PC-3 (cell line): ENCODE results near the gene FBXL19. TPM values are rescaled to one million over a fixed set of nuclear protein-coding genes. Genes with fewer than 3 reads are reported as not detected.

Experiments
- ATAC-seq: fragments of 200-7000 bp; cut with Tn5 transposase; 2 replicates; pipeline ENCODE4 v1.9.1; 2020; ENCODE audit warnings: mild to moderate bottlenecking, moderate library complexity
- BruUV-seq: library from RNA; stranded (reverse); fragments of 400-500 nt; replicated peaks from 2 replicates; lab custom pipeline; 2021; lab: Mats Ljungman, UMichigan
- CTCF ChIA-PET: fragments of 300-600 bp; sonication (Branson Sonifier 250); formaldehyde crosslinking; loops from one replicate; lab custom pipeline; 2022; ENCODE audit warnings: antibody characterized with exemption; lab: Charles Lee
- POLR2A ChIA-PET: fragments of 300-600 bp; sonication (Branson Sonifier 250); formaldehyde crosslinking; loops from one replicate; lab custom pipeline; 2022; ENCODE audit warnings: antibody characterized with exemption; ENCODE audit not compliant: unreplicated experiment; lab: Charles Lee
- DNase-seq: peaks from one replicate; pipeline ENCODE4 v3.0.0-alpha.2; 2015
- H2AFZ ChIP-seq: fragments of 300-600 bp; sonication (generic); 2 replicates; pipeline ENCODE4 v1.6.0; 2016; ENCODE audit warnings: antibody characterized with exemption, low read length
- H3F3A ChIP-seq: fragments of 300-600 bp; sonication (generic); one replicate; pipeline ENCODE4 v1.6.0; 2017; ENCODE audit warnings: antibody characterized with exemption, low read length, control low read depth, mild to moderate bottlenecking; ENCODE audit not compliant: unreplicated experiment
- H3K27ac ChIP-seq: fragments of 300-600 bp; sonication (generic); 2 replicates; pipeline ENCODE4 v1.5.1; 2016; ENCODE audit warnings: mild to moderate bottlenecking, low read length
- H3K27me3 ChIP-seq: fragments of 300-600 bp; sonication (generic); 2 replicates; pipeline ENCODE4 v1.6.1; 2016; ENCODE audit warnings: low read length, mixed read lengths
- H3K36me3 ChIP-seq: fragments of 300-600 bp; sonication (generic); 2 replicates; pipeline ENCODE4 v1.6.1; 2016; ENCODE audit warnings: low read depth, mixed run types, low read length, mixed read lengths
- H3K4me1 ChIP-seq: fragments of 300-600 bp; sonication (generic); 2 replicates; pipeline ENCODE4 v1.5.1; 2016; ENCODE audit warnings: low read length; ENCODE audit not compliant: insufficient read depth
- H3K4me2 ChIP-seq: fragments of 300-600 bp; sonication (generic); 2 replicates; pipeline ENCODE4 v1.6.0; 2016; ENCODE audit warnings: low read length
- H3K4me3 ChIP-seq: fragments of 300-600 bp; sonication (generic); 2 replicates; pipeline ENCODE4 v1.5.1; 2016; ENCODE audit warnings: mild to moderate bottlenecking, low read length, mixed read lengths
- H3K79me2 ChIP-seq: fragments of 300-600 bp; sonication (generic); 2 replicates; pipeline ENCODE4 v1.6.1; 2017; ENCODE audit warnings: low read length, mixed read lengths
- H3K9ac ChIP-seq: fragments of 300-600 bp; sonication (generic); 2 replicates; pipeline ENCODE4 v1.6.0; 2016; ENCODE audit warnings: mild to moderate bottlenecking, low read length
- H3K9me2 ChIP-seq: fragments of 300-600 bp; sonication (generic); replicated peaks from 2 replicates; pipeline ENCODE4 v1.6.1; 2016; ENCODE audit warnings: mixed run types, low read length, mixed read lengths
- H3K9me3 ChIP-seq: fragments of 300-600 bp; sonication (generic); 2 replicates; pipeline ENCODE4 v1.6.1; 2016; ENCODE audit warnings: low read length, mixed read lengths
- H4K20me1 ChIP-seq: fragments of 300-600 bp; sonication (generic); 2 replicates; pipeline ENCODE4 v1.6.1; 2016; ENCODE audit warnings: low read length, mixed read lengths
- CTCF ChIP-seq: fragments of 300-600 bp; sonication (generic); conservative IDR thresholded peaks from 2 replicates; pipeline ENCODE4 v1.5.1; 2017; ENCODE audit warnings: antibody characterized with exemption, low read depth, mild to moderate bottlenecking, low read length
- EZH2 ChIP-seq: fragments of 300-600 bp; sonication (generic); IDR thresholded peaks from one replicate; pipeline ENCODE4 v1.6.1; 2017; ENCODE audit warnings: antibody characterized with exemption, mild to moderate bottlenecking, low read length; ENCODE audit not compliant: unreplicated experiment
- EZH2phosphoT487 ChIP-seq: fragments of 300-600 bp; sonication (generic); IDR thresholded peaks from 2 replicates; pipeline ENCODE4 v1.6.1; 2018; ENCODE audit warnings: mild to moderate bottlenecking, antibody characterized with exemption, low read length, borderline replicate concordance
- intact Hi-C: fragments of 100-400 bp; cut with micrococcal nuclease; formaldehyde crosslinking; loops from 2 replicates; pipeline ENCODE4 v1.9.0; 2023
- total RNA-seq: library from RNA; depleted of rRNA; stranded (reverse); fragments of >200 nt; gene quantifications from 2 replicates; pipeline ENCODE4 v1.2.3, GENCODE V29; 2014

FBXL19 gene
- total RNA-seq, 1 experiment from 2014 or later, result 36.2 TPM

DNA sequence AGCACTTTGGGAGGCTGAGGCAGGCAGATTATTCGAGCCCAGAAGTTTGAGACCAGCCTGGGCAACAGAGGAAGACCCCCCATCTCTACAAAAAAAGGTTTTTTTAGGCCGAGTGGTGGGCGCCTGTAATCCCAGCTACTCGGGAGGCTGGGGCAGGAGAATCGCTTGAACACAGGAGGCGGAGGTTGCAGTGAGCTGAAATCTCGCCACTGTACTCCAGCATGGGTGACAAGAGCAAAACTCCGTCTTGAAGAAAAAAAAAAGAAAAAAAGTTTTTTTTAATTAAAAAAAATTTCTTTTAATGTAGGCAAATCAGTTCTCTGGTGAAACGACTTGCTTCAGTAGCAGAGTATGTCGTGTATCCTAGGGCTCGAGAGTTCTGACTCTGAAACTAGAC lies 72.6 kb downstream of the FBXL19 start:
- no TSS peak for BruUV-seq
- Histone ChIP-seq H3F3A (no peaks in the 10 kb centered on the region), H3K9me3 (no peaks in the 10 kb centered on the region), H3K27me3 (no peaks in the 10 kb centered on the region), H3K36me3 (no peaks in the 10 kb centered on the region), H3K4me3 (peak overlapping the region; percentile 83; the same call in 1 of the 2 replicates), H3K9me2 (no peaks in the 10 kb centered on the region), H3K9ac (peak overlapping the region; percentile 85; the same call in 1 of the 2 replicates), H3K4me1 (peaks cover 31% of the 10 kb centered on the region), H4K20me1 (no peaks in the 10 kb centered on the region), H3K79me2 (no peaks in the 10 kb centered on the region), H2AFZ (peak overlapping the region; percentile 71; the same call in 1 of the 2 replicates), H3K27ac (0 out of 2 replicates have a peak overlapping the region, but pooled peaks have one; percentile 74), H3K4me2 (peak overlapping the region; percentile 100)
- TF ChIP-seq EZH2phosphoT487, result no peak
- TF ChIP-seq EZH2, result no peak
- TF ChIP-seq CTCF, result no peak
- ChIA-PET POLR2A (no interaction called here), CTCF (no interaction called here)
- no peak for DNase-seq
- intact Hi-C loops, result loop anchor here (5.0 kb wide), 2 partner anchors 36 to 76 kb away; partner anchors contain the start of genes STX4, ZNF646 and ZNF668
- ATAC-seq, result no peak

DNA sequence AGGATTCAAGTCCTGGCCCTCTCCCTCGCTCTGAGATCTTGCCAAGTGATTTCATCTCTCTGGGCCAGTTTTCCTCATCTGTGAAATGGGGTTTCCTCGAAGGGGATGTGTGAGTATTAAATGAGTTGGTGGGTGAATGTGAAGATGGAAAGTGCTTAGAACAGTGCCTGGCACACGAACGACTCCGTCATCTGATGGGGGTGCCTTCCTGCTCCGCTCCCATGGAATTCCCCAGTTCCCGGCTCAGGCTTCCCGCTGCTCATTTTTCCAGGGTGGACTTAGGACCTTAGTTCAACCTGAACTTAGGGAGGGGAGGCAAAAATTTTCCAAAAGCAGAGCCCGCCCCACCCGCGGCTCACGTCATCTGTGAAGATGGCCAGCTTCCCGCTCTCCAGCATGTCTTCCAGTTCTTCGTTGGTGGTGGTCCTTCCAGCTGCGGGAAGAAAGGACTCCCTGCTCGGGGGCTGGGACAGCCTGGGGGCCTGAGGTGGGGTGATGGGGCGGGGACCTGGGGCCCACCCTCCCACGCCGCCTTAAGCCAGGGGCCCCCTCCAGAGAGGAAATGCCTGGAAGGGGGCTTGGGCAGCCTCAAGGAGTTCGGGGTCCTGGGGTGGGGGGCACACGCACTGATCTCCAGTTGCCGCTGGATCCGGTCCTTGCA lies 73.1 kb downstream of the FBXL19 start:
- Histone ChIP-seq H3K9me2 (no peaks in the 10 kb centered on the region), H3K4me1 (peaks cover 31% of the 10 kb centered on the region), H3K4me3 (peak overlapping the region; percentile 83), H3K27ac (peak overlapping the region; percentile 74), H4K20me1 (no peaks in the 10 kb centered on the region), H3K36me3 (no peaks in the 10 kb centered on the region), H3F3A (no peaks in the 10 kb centered on the region), H3K9me3 (no peaks in the 10 kb centered on the region), H3K79me2 (no peaks in the 10 kb centered on the region), H3K9ac (peak overlapping the region; percentile 85), H3K4me2 (peak overlapping the region; percentile 100), H3K27me3 (no peaks in the 10 kb centered on the region), H2AFZ (peak overlapping the region; percentile 71)
- TSS peak; percentile 86 for BruUV-seq
- DNase-seq (peak; percentile 12), ATAC-seq (no peak)
- no peak for TF ChIP-seq EZH2
- TF ChIP-seq CTCF, result no peak
- no peak for TF ChIP-seq EZH2phosphoT487
- ChIA-PET POLR2A (no interaction called here), CTCF (no interaction called here)
- intact Hi-C loops, result loop anchor here (5.0 kb wide), 2 partner anchors 36 to 76 kb away; partner anchors contain the start of genes STX4, ZNF646 and ZNF668
